GM18505 (cell line): ENCODE results near the gene SPATA46.
"Not testable (repeated sequence)": the region's sequence is repeated elsewhere in the genome, so short reads cannot be mapped to it uniquely, and the experiment has no call there.

Source experiments
- ATAC-seq: cut with Tn5 transposase; IDR thresholded peaks from one replicate; pipeline ENCODE4 v1.9.1; 2021; ENCODE audit not compliant: unreplicated experiment
- POLR2A ChIP-seq: IDR thresholded peaks from 4 replicates; pipeline ENCODE4 v1.6.1; 2011; ENCODE audit warnings: borderline replicate concordance; ENCODE audit not compliant: insufficient read depth, insufficient read length; ENCODE audit errors: extremely low read depth

The SPATA46 gene, protein sequence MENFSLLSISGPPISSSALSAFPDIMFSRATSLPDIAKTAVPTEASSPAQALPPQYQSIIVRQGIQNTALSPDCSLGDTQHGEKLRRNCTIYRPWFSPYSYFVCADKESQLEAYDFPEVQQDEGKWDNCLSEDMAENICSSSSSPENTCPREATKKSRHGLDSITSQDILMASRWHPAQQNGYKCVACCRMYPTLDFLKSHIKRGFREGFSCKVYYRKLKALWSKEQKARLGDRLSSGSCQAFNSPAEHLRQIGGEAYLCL

DNA sequence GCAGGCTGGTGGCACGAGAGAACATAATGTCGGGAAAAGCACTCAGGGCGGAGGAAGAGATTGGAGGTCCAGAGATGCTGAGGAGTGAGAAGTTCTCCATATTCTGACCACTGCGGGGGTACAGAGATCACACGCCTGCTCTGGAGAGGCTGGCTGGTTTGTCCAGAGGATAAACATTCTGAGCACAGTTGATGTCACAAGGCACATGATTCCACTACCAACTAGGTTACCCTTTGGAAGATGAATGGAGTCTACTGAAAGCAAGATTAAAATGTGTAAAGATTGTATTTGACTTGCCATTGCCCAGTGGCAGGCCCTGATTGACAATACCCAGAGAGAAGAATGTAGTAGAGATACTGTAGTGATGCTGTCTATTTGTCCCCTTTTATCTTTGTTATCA lies at the start of gene SPATA46:
TSS of gene SPATA46 (minus strand) at position 164 of the 400 bp plus-strand sequence. CDS start at position 100, 64 bp downstream.
- ATAC-seq, result no peak
- no peak for TF ChIP-seq POLR2A

DNA sequence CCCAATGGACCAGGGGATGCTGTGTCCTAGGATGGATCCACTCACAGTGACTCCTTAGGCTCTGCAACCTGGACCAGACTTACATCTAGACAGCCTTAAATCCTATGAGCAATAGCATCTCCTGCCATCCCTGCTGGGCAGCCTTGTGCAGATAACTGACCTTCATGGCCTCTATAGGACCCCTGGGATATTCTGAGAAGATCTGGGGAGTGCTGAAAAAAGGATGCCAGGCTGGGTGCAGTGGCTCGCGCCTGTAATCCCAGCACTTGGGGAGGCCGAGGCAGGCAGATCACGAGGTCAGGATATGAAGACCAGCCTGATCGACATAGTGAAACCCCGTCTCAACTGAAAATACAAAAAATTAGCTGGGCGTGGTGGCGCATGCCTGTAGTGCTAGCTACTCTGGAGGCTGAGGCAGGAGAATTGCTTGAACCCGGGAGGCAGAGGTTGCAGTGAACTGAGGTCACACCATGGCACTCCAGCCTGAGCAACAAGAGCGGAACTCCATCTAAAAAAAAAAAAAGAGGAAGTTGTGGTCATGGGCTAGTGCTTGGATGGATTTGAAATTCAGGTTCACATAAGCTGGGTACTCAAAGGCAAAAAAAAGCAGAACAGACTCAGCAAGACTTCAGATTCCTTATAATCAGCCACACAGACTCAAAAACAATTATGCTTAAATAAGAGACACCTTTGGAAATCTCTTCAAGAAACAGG lies 46.2 kb upstream of the SPATA46 start:
- TF ChIP-seq POLR2A, result no peak
- ATAC-seq, result no peak

DNA sequence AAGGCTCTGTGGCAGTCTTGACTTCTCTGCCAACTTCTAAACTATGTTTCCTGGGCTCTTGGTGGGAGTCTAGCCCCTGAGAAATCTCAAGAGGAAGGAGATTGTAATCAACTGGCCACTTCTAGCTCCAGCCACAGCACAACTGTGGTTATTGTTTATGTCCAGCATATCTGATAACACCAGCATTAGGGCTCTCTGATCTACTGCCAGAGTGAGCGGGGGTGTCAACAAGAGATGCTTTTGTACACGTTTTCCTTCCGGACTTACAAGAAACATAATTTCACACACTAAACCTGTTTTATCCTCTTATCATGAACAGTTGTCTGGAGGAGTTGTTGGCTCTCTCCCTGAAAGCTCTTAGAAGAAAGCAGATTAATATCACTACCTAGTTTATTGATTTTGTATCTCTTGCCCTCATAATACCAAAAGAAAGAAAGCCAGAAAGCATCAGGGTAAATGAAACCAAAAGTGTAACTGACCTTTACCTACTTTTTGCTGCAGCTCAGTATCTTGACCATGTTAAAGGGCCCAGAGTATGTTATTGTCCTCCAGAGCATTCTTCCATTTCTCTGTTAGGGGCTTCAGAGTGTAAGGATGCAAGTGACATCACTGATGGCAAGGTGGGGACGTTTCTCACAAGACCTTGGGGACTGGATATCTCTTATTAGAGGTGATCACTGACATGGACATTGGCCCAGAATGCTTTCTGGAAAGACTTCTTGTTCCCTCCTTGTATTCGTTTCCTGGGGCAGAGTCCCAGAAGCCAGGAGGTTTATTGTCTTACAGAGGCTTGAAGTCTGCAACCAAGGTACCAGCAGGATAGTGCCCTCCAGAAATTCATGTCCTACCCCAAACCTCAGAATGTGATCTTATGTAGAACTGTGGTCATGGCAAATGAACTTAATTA lies 44.9 kb upstream of the SPATA46 start:
- no peak for TF ChIP-seq POLR2A
- no peak for ATAC-seq

DNA sequence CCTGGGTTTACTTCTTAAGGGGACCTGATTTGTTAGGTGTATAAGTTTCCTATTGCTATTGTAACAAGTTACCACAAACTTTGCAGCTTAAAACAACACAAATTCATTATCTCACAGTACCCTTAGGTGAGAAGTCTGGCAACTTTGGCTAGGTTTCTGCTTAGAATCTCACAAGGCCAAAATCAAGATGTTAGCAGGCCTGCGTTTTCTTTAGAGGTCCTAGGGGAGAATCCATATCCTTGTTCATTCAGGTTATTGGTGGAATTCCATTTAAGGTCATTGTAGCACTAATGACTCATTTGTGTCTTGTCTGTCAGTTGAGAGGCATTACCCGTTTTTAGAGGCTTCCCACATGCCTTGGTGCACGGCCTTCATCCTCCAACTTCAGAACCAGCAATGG lies 43.5 kb upstream of the SPATA46 start:
- no peak for TF ChIP-seq POLR2A
- ATAC-seq, result no peak

DNA sequence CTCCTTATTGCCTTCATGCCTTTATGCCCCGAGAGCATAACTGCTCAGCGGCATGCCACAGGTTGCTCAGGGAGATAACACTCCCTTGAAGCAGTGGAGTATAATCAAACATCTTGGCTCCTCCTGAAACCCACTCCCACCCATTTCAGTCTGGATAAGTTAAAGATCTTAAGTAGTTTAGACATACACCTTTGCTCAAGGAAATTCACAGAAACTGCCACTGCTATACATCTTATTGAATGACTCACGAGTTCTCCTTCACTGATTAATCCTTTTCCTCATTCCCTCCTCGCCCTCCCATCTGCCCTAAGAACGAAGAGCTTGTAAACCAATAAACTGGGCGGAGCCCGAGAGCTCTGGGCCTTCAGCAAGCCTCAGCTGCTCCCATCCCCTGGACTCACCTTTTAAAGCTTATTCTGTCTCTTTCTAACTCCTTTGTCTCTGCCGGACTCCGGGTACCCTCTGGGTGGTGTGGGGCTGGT lies 42.8 kb upstream of the SPATA46 start:
- ATAC-seq, result not testable (repeated sequence)

DNA sequence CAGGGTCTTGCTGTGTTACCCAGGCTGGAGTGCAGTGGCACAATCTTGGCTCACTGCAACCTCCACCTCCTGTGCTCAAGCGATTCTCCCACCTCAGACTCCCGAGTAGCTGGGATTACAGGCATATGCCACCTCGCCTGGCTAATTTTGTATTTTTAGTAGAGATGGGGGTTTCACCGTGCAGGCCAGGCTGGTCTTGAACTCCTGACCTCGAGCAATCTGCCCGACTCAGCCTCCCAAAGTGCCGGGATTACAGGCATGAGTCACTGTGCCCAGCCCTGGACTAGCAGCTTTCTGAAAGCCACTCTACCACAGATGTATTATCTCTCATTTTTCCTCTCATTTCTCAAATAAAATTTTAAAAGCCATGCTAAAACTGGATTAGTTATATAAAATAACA lies 41.9 kb upstream of the SPATA46 start:
- not testable (repeated sequence) for ATAC-seq

DNA sequence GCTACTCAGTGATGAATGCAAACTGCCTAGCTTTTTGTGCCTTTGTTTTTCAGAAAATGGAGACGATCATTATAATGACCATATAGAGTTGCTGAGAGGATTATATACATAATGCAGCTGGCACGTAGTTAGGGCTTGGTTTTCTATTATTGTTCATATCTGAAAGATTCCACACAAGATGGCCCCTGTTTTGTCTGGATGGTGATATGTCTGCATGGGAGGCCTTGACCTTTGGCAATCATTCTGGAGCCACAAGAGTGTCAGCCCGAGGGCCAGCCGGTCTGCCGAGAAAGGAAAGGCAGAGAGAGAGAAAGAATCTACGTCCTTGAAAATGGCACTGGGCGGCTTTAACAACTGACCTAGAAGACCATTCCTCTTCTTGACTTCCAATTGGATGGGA lies 41.0 kb upstream of the SPATA46 start:
- TF ChIP-seq POLR2A, result no peak
- ATAC-seq, result no peak

DNA sequence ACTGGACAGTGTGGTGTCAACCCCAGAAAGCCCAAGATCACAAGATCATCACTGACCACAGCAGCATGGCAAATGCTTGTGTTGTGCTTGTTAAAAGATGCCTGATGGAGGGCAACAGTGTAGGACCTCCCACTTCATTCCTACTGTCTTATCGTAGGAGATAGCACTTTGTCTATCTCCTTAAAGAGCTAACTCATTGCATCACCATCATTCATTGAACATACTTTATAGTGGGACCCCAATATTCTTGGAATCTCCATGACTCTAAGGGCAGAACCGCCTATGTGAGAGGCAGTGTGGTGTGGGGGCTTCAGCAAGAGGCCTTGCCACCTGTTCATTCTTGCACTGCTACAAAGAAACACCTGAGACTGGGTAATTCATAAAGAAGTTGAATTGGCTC lies 40.3 kb upstream of the SPATA46 start:
- TF ChIP-seq POLR2A, result no peak
- no peak for ATAC-seq

DNA sequence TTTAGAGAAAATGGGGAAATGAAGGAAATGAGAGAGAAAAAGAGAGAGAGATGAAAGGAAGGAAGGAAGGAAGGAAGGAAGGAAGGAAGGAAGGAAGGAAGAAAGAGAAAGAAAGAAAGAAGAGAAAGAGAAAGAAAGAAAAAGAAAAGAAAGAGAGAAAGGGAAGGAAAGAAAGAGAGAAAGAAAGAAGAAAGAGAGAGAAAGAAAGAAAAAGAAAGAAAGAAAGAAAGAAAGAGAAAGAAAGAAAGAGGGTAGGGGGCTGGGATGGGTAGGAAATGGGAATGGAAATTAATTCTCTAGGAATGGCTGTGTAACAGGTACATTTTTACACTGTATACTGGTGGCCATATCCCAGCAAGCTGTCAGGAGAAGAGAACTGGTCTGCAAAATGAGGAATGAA lies 39.6 kb upstream of the SPATA46 start:
- ATAC-seq, result no peak
- TF ChIP-seq POLR2A, result no peak

DNA sequence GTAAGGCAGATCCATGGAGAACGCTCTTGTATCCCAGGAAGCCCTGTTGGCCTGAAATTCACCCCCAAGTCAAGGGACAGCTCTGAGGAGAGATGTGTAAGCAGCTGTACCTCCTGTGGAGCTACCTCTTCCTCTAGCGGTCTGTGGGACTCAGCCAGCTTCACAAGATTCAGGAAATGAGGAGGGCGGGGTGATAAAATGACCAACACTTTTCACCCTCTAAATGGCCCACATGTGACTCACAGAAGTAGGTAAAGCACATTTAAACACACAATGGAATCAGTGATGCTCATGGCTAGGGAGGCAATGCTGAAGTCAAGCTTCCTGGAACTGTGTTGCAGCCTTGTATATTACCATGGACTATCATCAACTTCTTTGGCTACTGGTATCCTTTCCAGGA lies 35.3 kb upstream of the SPATA46 start, which contains the start of gene SH2D1B:
TSS of gene SH2D1B (minus strand) at position 135 of the 400 bp plus-strand sequence. CDS start at position 15, 120 bp downstream.
- no peak for TF ChIP-seq POLR2A
- no peak for ATAC-seq

DNA sequence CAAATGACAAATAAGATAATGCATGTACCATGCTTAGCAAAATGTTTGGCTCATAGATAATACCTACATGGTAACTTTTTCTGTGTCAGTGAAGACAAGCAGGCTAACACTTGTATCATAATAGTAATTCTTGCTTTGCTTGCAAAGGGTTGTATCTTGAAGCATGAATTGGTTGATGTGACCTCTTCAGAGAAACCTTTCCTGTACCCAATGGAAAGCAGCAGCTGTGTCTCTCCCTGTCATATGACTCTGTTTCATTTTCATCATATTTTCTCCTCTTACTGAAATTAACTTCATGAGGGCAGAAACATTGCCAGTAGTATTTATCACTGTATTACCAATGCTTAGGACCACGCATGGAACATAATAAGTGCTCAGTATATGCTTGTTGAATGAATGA lies 30.9 kb upstream of the SPATA46 start:
- ATAC-seq, result no peak
- no peak for TF ChIP-seq POLR2A

DNA sequence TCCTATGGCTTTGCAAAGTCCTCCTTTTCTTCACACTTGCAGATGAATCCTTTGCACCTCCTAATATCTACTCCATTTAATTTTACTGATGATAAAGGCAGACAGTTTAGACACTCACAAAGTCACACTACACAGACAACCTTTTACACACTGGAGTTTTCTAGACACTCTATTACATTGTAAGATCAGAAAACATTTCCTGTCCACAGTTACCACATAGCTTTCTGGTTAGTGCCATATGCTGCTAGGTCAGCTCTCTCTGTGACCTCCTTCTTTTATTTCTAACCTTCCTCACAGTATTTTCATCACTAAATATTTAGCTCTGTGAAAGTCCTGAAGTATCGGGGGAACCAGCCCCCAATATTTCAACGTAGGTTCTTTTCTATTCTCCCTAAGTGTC lies 30.2 kb upstream of the SPATA46 start:
- no peak for ATAC-seq
- no peak for TF ChIP-seq POLR2A

DNA sequence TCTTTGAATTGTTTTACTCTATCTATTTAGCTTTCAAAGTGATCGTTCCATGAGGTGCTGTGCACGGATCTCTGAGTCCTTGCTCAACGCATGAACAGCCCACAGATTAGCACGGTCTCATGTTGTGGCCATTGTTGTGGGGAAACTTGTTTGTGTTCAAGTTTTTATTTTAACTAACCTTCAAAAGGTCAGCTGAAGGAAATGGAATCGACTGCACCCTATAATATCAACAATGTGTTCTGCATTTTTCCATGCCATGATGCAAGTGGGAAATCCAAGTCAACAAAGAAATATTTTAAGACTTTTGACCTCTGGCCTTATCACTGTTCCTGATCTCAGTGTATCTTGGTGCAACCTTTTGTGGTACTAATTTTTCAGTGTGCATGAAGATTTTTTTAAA lies 29.1 kb upstream of the SPATA46 start:
- TF ChIP-seq POLR2A, result no peak
- ATAC-seq, result no peak
